DMS53 treated with DMSO at 0.1 percent for 48 hours (cell line): ENCODE measurements around the gene RNF14.
A peak's percentile ranks its signal among the peaks of the same experiment; 100 is the strongest.

Experiments
- DNase-seq: peaks from one replicate; lab custom pipeline; 2025; ENCODE audit not compliant: unreplicated experiment; lab: John Stamatoyannopoulos, UW

RNF14 gene

GRCh38 chr5:141973871-141974595 is 5.1 kb downstream of the RNF14 start:
- DNase-seq = no peak

DNA sequence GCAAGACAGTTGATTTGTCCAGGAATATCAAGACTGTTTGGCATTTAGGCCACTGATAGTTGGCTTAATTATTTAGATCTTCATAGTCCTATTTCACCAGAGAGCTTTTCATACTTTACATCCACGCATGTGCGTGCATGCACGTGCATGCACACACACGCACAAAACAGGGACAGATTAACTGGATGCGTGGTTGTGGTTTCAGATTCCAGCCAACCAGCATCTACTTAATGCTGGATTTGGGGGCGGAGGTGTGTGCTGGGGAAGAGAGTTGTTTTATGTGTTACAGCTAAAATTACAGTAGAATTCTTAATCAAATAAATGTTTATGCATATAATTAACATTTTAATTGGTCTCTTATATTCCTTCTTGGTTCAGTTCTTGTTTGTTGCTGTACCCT is 7.3 kb downstream of the RNF14 start:
- no peak for DNase-seq

GRCh38 chr5:141978389-141978788 is 9.5 kb downstream of the RNF14 start:
- no peak for DNase-seq

GRCh38 chr5:141982626-141983025 is 13.7 kb downstream of the RNF14 start:
- DNase-seq = no peak

DNA sequence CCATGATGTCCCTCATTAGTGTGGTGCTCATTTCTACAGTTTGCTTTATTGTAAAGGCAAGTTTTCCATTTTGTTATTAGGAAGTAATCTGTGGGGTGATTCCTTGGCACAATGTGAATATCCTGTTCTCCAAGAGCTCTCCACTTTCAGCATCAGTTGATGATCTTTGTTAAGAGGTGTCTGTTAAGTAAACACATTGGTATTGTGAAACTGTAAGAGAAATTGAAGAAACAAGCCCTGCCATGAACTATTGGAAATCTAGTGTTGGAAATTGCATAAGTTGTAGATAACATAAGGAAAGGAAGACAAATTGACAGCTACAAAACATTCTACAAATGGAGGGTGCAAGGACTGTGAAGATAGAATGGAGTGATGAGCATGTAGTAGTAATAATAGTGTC is 17.2 kb downstream of the RNF14 start:
- DNase-seq = no peak

GRCh38 chr5:141989720-141990119 is 20.8 kb downstream of the RNF14 start:
- no peak for DNase-seq

GRCh38 chr5:141992349-141992963 is 23.6 kb downstream of the RNF14 start:
- peak; percentile 65 for DNase-seq

GRCh38 chr5:141994511-141995136 is 25.7 kb downstream of the RNF14 start:
- no peak for DNase-seq

GRCh38 chr5:141995656-141996055 is 26.8 kb downstream of the RNF14 start:
- no peak for DNase-seq

DNA sequence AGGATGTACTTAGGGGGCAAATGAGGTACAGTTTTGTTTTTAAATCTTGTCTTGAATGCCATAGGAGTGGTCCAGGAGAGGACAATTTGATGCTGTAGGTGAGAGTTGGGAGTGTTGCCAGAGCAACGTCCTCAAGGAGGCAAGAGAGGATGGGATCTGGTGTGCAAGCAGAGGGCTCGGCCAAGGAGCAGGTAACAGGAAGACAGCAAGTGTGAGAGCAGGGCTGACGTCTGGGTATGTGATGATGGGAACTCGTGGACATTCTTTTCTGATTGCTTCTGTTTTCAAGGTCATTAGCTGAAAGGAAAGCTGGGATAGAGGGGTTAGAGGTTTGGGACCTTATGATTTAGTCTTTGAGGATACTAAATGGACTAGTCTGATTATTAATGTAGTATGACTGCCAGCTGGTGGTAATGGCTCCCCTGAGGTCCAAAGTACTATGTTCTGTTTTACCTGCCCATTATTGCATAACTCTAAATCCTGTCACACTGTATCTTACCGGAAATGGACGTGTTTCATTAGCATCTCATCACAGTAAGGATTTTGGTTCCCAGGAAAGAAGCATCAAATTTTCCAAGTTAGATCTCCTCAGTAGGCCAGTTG is 28.6 kb downstream of the RNF14 start:
- DNase-seq = no peak

DNA sequence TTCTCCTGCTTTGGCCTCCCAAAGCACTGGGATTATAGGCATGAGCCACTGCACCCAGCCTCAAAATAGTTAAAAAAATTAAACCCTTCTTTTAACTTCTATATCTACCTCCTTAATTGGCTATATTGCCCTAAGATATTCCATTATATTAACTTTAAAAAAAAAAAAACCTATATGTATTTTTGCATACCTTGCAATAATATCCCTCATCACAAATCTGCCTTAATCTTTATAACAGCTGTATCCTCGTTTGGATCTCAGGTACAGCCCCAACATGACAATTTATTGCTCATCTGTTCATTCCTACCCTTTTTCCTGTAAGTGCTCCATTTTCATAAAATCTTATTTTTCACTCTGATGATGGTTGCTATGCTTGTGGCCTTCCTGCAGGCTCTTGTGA is 31.3 kb downstream of the RNF14 start:
- DNase-seq = no peak

DNA sequence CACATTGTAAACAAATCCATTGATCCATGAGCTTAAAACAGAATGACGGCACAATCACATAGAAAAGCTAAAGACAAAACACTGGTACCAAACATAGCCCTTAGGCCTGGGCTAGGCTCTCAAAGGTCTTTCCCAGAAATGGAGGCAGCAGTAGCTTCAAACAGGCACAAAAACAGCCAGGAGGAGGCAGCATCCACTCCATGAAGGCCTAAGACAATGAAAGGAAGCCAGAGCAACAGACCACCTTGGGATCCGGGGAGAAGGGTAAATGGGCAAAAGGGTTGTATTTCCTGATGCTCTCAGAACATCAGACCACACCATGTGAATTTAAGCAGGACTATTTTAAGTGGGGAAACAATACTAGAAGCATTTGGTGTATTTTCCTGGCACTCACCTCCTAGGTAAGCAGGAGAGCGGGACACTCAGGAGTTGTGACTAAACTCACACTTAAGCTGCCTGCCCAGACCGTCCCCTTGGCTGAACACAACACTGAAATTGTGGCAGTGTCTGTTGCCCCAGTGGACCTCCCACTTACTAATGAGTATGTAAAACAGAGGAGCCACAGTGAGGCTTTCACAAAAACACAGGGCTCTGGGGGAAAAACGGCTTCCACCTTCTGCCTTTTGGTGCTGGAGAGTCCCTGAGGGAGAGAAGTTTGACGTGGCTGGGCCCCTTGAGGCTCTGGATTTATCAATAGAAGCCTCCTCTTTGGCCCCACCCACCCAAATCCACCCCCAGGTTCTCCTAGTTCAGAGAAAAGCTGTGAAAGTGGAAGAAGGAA is 32.0 kb downstream of the RNF14 start:
- no peak for DNase-seq

GRCh38 chr5:142003266-142003800 is 34.4 kb downstream of the RNF14 start:
- no peak for DNase-seq

DNA sequence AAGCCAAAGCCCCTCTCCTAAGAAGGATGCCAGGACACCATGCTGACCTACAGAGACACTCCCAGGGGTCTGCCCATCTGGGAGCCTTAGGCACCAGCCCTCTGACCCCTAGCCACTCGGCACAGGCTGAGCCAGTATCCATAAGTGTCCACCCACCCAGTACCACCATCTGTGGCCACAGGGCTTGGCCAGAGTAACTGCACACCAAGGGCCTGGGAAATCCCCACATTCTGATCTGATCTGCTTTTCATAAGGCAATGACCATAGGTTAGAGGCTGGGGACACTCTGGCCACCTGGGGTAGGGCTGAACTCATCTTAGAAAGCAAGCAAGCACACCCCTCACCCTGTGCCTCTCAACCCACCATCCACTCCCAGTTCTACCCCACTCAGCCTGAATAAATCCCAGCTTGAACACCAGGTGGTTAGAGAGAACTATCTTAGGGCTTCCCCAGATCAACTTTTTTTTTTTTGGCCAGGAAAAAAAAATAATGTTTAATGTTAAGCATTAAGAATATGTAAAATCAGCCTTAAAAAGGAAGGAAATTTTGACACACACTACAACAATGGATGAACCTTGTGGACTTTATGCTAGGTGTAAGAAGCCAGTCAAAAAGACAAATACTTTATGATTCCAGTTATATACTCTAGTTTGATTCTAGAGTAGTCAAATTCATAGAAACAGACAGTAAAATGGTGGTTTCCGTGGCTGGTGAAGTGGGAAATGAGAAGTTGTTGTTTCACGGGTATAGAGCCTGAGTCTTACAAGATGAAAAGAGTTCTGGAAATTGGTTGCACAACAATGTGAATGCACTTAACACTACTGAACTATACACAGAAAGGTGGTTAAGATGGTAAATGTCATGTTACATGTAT is 37.7 kb downstream of the RNF14 start:
- DNase-seq = no peak

DNA sequence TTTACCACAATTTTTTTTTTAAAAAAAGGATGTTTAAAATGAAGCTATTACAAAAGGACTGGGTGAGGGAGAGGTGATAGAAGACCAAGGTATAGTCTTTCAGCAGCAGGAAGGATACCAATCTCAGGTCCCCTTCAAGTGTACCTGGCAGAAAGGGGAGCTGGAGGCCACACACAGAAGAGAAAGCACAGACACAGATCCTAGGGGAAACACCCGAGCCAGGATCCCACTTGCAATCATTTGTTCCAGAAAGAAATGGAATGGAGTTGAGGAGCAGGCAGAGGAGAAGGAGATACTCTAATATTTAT is 38.3 kb downstream of the RNF14 start:
- no peak for DNase-seq

- no peak for DNase-seq
These were observed 39.9 kb downstream of the RNF14 start for GRCh38 chr5:142008813-142009212.

DNA sequence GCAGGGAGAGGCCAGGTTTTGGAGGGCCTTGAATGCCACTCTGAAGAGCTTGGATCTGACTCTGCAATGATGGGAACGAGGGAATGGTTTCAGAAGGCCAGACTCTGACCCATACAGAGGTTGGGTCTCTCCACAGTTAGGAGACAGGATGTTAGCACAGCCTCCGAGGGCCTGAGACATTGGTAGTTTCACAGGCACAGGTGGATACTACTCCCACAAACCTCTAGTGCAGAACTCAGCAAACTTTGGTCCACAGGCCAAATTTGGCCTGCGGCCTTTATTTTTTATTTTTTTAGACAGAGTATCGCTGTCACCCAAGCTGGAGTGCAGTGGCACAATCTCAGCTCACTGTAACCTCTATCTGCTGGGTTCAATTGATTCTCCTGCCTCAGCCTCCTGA is 41.0 kb downstream of the RNF14 start:
- no peak for DNase-seq

DNA sequence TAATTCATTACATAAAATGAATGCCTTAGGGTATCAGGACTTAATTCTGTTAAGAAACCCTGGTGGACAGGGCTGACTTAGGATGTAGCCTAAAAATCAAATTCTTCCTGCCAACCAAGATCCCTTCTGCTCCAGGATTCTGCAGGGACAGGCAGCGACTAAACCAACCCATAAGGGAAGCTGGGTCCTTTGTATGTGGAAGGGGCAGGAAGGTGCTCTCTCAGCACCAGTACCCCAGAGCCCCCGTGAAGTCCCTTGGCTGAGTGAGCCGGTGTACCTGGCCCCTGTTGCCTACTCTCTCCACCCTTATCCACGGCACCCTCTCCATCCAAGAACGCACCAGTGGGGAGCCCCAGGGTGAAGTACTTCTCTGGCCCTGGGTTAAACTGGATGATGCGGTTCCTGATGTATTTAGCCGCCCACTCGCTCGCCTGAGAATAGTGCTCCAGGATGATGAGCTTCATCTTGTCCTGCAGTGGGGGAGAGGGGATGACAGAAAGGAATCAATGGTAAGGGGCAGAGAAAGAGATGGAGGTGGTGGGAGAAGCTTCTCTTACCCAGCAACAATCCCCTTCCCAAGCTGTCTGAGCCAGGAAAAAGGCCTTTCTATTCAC is 42.8 kb downstream of the RNF14 start:
- no peak for DNase-seq

GRCh38 chr5:142012186-142012785 is 43.4 kb downstream of the RNF14 start:
- DNase-seq = peak; percentile 22
